ENCODE measurements around the gene OPA3.

Gene OPA3

GRCh38 chr19:45598267-45599001 lies 13.8 kb upstream of the OPA3 start:
- no peak for DNase-seq (ENCODE audit: low read depth)

- DNase-seq (ENCODE audit: low read depth) = no peak
These were observed 13.0 kb upstream of the OPA3 start for GRCh38 chr19:45597425-45598111.

- no peak for DNase-seq (ENCODE audit: low read depth)
These were observed 11.2 kb upstream of the OPA3 start for GRCh38 chr19:45595814-45596213.

GRCh38 chr19:45593520-45593919 lies 8.9 kb upstream of the OPA3 start:
- DNase-seq (ENCODE audit: low read depth) = no peak

GRCh38 chr19:45592366-45592765 lies 7.8 kb upstream of the OPA3 start:
- no peak for DNase-seq (ENCODE audit: low read depth)

GRCh38 chr19:45591638-45592005 lies 7.0 kb upstream of the OPA3 start:
- no peak for DNase-seq (ENCODE audit: low read depth)

GRCh38 chr19:45591004-45591637 lies 6.5 kb upstream of the OPA3 start:
- peak; percentile 34 for DNase-seq (ENCODE audit: low read depth)

- no peak for DNase-seq (ENCODE audit: low read depth)
These were observed 5.8 kb upstream of the OPA3 start for GRCh38 chr19:45590300-45591003.

- no peak for DNase-seq (ENCODE audit: low read depth)
These were observed 5.2 kb upstream of the OPA3 start for GRCh38 chr19:45589768-45590167.

GRCh38 chr19:45587873-45588272 lies 3.3 kb upstream of the OPA3 start:
- DNase-seq (ENCODE audit: low read depth) = no peak

- no peak for DNase-seq (ENCODE audit: low read depth)
These were observed 566 bp upstream of the OPA3 start for GRCh38 chr19:45585158-45585577.

GRCh38 chr19:45581576-45581975 lies 3.0 kb downstream of the OPA3 start:
- DNase-seq (ENCODE audit: low read depth) = peak; percentile 22

- peak; percentile 28 for DNase-seq (ENCODE audit: low read depth)
These were observed 5.7 kb downstream of the OPA3 start for GRCh38 chr19:45578861-45579260.

GRCh38 chr19:45577111-45577905 lies 7.3 kb downstream of the OPA3 start:
- peak; percentile 95 for DNase-seq (ENCODE audit: low read depth)

- no peak for DNase-seq (ENCODE audit: low read depth)
These were observed 7.9 kb downstream of the OPA3 start for GRCh38 chr19:45576682-45577081.

- DNase-seq (ENCODE audit: low read depth) = no peak
These were observed 9.4 kb downstream of the OPA3 start for GRCh38 chr19:45575216-45575615.

GRCh38 chr19:45574526-45574925 lies 10.1 kb downstream of the OPA3 start:
- DNase-seq (ENCODE audit: low read depth) = peak; percentile 29

- no peak for DNase-seq (ENCODE audit: low read depth)
These were observed 13.0 kb downstream of the OPA3 start for GRCh38 chr19:45571457-45572220.

GRCh38 chr19:45569619-45570421 lies 14.8 kb downstream of the OPA3 start:
- DNase-seq (ENCODE audit: low read depth) = peak; percentile 39

- peak; percentile 73 for DNase-seq (ENCODE audit: low read depth)
These were observed 15.9 kb downstream of the OPA3 start for GRCh38 chr19:45568732-45569131.

All from amniotic epithelial cell (primary cell).